Activated effector memory CD4-positive, alpha-beta T cell treated with anti-CD3 and anti-CD28 coated beads, Interleukin-2, amount 50 U/mL, for 16 hours (primary cell): ENCODE measurements around the gene ARHGEF28.

Experiments
- DNase-seq: peaks from one replicate; pipeline ENCODE4 v3.0.0-alpha.2; 2020

The ARHGEF28 gene

DNA sequence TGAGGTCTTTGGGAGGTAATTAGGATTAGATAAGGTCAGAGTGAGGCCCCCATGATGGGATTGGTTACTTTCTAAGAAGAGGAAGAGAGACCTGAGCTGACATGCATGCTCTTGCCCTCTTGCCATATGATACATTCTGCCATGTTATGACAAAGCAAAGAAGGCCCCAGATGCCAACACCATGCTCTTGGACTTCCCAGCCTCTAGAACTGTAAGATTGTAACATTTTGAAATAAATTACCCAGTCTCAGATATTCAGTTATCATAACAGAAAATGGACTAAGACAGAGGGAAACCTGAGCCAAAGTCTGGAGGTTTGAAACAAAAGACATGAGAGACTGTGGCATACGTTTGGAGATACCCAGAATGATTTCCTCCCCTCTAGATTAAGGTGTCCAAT, 318.6 kb downstream of the ARHGEF28 start:
- DNase-seq: no peak

DNA sequence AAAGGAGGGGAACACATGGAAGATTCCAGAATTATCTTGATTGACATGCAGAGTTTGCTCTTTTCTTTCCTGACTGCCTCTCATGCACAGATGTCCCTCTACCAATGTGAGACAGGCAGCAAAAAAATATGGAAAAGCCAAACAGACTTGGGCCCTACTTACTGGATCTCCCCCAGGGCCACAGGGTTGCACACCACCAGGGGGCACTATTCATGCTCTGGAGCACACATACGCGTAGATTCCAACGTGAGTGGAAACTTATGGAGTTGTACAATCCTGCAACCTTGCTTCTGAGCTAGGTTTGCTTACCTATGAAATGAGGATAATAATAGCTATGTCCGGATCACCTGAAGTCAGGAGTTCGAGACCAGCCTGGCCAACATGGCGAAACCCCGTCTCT, 319.5 kb downstream of the ARHGEF28 start:
- no peak for DNase-seq

DNA sequence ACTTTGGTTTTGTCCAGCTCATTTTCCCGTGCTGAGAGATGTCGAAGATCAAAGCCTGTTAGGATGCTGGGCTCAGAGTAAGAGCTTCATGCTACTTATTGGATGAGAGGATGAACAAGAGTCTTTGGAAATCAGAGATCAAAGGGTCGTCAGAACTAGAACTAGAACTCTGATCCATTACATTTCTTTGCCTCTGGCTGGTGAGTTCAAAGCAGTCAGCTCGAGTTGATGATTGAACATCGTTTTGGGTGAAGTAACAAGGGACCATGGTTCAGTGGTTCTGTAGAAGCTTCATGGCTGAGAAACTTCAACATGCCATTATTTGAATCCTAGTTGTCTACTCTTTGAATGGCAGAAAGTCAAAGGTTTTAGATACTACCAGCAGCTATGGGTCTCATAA, 320.3 kb downstream of the ARHGEF28 start:
- no peak for DNase-seq

- no peak for DNase-seq
These were observed 321.1 kb downstream of the ARHGEF28 start for GRCh38 chr5:73946919-73947602.

- DNase-seq: no peak
These were observed 322.1 kb downstream of the ARHGEF28 start for GRCh38 chr5:73947906-73948640.

DNA sequence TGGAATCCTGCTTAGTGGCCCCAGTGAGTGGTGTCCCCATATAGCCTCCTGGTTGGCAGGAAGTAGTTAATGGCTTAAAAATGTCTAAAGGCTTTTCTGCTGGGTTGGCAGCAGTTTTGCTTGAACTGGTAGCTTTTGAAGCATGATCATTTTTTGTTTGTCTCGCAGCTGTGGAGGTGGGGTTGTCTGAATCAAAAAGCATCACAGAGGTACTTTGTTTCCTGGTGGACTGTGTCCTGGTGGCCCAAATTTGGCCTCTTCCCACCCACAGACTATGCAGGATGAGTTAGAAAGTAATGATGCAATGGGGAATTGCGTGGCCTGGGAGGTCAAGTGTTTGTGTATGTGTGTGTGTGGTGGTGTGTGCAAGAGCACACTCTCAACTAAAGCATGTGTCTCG, 322.7 kb downstream of the ARHGEF28 start:
- no peak for DNase-seq

- DNase-seq: no peak
These were observed 324.5 kb downstream of the ARHGEF28 start for GRCh38 chr5:73950441-73950873.

GRCh38 chr5:73950912-73951430, 325.0 kb downstream of the ARHGEF28 start:
- no peak for DNase-seq

DNA sequence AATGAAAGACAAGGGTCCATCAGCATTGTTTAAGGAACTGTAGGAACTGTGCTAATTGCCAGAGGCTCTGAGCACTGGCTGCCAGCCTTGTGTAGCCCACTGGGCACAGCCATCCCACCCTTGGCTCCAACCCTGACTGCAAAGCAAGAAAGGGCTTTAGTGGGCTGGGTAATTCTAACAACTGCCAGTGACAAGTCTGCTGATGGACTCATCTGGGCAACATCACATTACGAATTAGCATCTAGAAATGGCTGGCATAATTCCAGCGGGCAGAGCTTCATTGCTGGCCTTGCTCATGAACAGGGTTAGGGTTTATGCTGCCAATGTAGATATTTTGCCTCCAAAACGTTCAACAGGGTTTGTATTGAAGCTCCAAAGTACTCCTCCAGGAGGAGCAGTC, 326.9 kb downstream of the ARHGEF28 start:
- DNase-seq: no peak

DNA sequence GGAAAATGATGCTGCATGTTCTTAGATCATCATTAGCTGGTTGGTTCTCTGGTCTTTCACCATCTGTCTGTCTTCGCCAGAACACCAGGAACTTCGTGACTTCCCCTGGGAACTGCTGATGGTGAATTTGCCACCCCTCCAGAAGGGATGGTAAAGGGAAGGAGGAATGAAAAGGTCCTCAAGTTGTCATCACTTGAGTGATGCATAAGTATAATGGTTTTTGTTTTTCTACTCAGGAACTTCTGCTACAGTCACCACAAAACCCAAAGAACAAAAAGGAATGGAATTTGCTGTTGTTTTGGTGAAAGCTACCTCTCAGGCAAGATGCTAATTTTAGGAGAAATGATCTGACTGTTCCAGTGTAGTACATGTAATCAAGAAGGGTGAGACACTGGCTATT, 328.4 kb downstream of the ARHGEF28 start:
- no peak for DNase-seq

- DNase-seq: no peak
These were observed 329.4 kb downstream of the ARHGEF28 start for GRCh38 chr5:73955271-73955846.

- no peak for DNase-seq
These were observed 331.5 kb downstream of the ARHGEF28 start for GRCh38 chr5:73957397-73958001.

DNA sequence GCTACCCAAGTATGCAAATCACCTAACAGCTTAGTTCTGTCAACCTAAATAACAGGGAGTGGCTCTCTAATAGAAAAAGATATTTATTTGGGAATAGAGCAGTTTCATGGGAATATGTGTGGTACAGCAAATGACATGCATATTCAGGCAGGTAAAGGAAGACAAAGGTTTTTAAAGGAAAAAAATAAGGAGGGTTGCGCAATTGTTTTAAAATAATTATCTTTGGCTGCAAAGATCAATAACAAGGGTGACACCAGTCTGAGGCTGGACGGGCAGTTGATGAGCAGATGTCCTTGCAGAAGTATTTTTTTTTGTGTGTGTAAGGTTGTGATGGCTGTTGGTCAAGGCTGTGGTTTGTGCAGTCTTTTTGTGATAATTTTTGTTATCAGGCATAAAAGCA, 332.0 kb downstream of the ARHGEF28 start:
- no peak for DNase-seq

- DNase-seq: no peak
These were observed 334.0 kb downstream of the ARHGEF28 start for GRCh38 chr5:73960023-73960422.

GRCh38 chr5:73960426-73960825, 334.4 kb downstream of the ARHGEF28 start:
- DNase-seq: no peak

DNA sequence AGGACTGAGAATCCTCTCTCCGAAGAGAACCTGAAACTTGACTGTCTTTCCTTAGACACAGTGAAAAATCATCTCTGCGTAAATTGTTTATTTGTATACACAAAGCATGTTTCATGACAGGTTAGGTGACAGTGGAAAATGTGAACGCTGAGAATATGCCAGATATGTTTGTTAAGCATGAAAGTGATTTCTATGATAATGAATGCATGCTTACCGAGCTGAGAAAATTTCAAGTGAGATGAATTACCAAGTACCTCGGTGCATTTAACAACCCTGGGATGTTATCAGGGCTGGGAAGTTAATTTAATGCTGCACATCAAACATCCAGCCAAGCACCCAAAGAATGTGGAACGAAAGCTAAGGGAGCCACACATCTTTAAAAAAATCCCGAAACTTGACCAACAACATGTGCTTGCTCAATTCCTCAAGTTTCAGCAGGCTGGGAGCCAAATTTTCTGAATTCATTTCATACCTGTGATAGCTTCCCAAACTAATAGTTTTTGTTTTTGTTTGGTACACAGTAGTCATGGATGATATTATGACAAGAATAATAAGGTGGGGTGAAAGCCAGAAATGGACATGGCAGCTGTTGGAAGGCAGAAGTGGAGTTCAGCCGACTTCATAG, 336.9 kb downstream of the ARHGEF28 start:
- no peak for DNase-seq

DNA sequence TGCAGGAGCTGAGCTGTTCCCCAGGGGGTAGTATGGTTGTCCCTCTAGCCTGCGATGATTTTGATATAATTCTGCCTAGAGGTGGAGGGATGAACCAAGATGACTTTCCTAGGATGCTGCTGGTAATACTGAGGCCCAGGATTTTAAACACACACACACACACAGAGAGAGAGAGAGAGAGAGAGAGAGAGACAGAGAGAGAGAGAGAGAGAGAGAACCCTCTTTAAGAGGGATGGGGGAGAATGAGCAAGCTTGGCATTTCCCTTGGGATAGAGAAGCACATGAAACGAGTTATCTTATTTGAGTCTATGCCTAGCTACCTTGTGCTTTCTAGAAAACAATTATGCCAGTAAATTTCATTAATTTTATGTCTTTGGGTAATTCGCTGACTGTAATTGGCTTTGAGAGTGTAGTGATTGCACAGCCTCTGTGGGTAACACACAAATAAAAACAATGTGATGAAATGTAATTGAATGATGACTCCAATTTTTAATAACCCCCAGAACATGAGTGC, 338.4 kb downstream of the ARHGEF28 start:
- no peak for DNase-seq

DNA sequence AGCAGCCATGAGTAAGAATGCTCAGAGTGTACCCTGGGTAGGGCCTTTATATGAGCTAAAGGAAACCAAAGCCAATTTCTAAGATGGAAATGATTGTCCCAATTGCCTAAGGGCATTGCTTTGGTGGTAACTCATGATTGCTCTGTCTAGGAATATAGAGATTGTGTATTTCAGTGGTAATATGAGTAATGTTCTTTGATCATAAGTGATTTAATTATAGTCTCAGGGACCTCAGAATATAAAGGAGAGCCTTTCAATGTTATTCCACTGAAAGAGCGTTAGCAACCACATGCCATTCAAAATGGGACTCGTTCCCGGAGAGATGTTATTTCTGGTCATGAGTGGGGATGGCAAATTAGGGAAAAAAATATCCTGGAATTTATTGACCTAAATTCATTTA, 340.5 kb downstream of the ARHGEF28 start:
- no peak for DNase-seq

DNA sequence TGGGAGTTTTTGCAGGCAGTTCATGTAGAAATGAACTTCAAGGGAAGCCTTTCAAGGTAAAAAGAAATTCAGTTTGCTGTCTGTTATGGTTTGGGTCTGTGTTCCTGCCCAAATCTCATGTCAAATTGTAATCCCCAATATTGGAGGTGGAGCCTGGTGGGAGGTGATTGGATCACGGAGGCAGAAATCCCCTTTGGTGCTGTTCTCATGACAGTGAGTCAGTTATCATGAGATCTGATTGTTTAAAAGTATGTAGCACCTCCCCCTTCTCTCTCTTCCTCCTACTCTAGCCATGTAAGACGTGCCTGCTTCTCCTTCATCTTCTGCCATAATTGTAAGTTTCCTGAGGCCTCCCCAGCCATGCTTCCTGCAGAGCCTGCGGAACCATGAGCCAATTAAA, 341.4 kb downstream of the ARHGEF28 start:
- DNase-seq: no peak

GRCh38 chr5:73968246-73968645, 342.2 kb downstream of the ARHGEF28 start:
- DNase-seq: no peak

DNA sequence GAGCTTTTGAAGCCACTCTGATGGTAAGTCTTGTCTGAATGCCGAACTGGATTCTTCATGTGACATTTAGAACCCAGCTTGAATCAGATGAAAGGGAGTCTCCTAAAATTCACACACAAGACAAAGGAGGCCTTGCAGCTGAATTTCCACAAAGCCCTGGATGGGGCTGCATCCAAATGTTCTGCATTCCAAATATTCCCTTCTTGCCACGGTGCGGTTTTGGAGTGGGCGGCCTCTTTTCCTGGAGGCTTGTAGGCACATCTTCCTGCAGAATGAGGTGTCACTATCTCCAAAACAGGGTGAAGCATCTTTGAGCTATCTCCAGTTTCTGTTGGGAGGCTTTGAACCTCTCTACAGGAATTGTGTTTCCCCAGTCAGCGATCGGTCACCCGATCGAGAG, 342.7 kb downstream of the ARHGEF28 start:
- DNase-seq: no peak

DNA sequence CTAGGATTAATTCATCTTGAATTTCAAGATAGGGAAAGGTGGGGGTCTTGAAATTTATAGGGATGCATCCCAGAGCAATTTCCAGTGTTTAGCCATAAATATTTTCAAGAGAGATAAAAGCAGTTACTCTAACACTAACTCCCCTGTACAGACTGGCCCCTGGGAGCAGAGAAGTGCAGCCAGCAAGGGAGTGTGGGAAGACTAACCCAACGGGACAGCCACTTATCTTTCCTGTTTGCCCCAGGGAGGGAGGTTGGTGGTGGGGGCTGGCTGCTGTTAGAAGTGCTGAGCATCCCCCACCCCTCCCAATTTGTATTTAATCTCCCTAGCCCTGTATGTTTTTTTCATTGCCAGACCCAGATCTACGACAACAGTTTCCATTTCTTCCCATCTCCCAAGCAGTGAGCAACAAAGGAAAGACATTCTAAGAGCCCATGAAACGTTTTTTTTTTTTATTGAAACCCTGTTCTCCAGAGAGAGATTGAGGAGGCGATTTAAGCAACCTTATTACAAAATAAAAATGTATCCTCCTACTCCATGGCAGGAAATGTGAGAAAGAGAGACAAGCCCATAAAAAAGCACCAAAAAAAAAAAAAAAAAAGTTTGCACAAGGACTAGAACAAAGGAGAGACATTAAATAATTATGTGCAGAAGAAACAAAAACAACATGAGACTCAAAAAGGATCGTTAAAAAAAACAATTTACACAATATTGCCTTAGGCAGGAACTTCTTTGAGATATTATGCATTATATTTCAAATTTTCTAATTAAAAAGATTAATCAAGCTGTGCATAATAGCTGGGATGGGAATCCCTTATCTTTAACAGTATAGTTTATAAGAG, 343.4 kb downstream of the ARHGEF28 start:
- no peak for DNase-seq
